ENCODE measurements around the gene RNF213. TPM values are rescaled to one million over a fixed set of nuclear protein-coding genes. Genes with fewer than 3 reads are reported as not detected.
A peak's percentile ranks its signal among the peaks of the same experiment; 100 is the strongest.

Gene RNF213
- total RNA-seq, 1 experiment from 2014 or later, result 71.4 TPM

GRCh38 chr17:80414803-80415625, 154.4 kb downstream of the RNF213 start, which contains the start of gene ENDOV:
ENDOV (plus strand) TSS chr17:80415167; CDS start chr17:80415195, 28 bp downstream.
- Histone ChIP-seq H3K4me1 (ENCODE audit: insufficient read depth, low read length) (peaks cover 14% of the 10 kb centered on the region), H3K4me2 (ENCODE audit: low read length) (peak within 1 kb of the TSS; percentile 97), H3K36me3 (ENCODE audit: low read depth, low read length) (peaks cover 3% of the 10 kb centered on the region; the same call in 1 of the 2 replicates), H4K20me1 (ENCODE audit: low read length) (no peaks in the 10 kb centered on the region), H3K9me3 (ENCODE audit: low read length) (no peaks in the 10 kb centered on the region), H3K27me3 (ENCODE audit: low read length) (no peaks in the 10 kb centered on the region), H3K9me2 (replicated peaks; ENCODE audit: low read length) (no peaks in the 10 kb centered on the region), H3K4me3 (ENCODE audit: low read length) (peak within 1 kb of the TSS; percentile 79), H3F3A (ENCODE audit: low read length, unreplicated experiment) (no peaks in the 10 kb centered on the region), H3K9ac (ENCODE audit: low read length) (peak within 1 kb of the TSS; percentile 94), H3K79me2 (ENCODE audit: low read length) (peaks cover 25% of the 10 kb centered on the region), H3K27ac (ENCODE audit: low read length) (peak within 1 kb of the TSS; percentile 83), H2AFZ (ENCODE audit: low read length) (peak within 1 kb of the TSS; percentile 87)
- TSS peak; percentile 64 for BruUV-seq (replicated peaks)
- CTCF ChIA-PET, result no interaction called here
- DNase-seq (peak; percentile 95), ATAC-seq (peak; percentile 87)
- TF ChIP-seq EZH2 (IDR thresholded peaks at IDR 0.05; ENCODE audit: low read length, unreplicated experiment), result no peak
- TF ChIP-seq EZH2phosphoT487 (IDR thresholded peaks at IDR 0.05; ENCODE audit: borderline replicate concordance, low read length), result no peak
- TF ChIP-seq CTCF (conservative IDR thresholded peaks at IDR 0.05; ENCODE audit: low read depth, low read length), result no peak
- POLR2A ChIA-PET (ENCODE audit: unreplicated experiment), result interaction anchor here (0.6 to 0.7 kb wide), 2 partner anchors 115 to 604 kb away, joined by 3 to 4 read pairs; no protein-coding TSS in a partner anchor
- intact Hi-C loops (cut with micrococcal nuclease), result no loop called here

- CTCF ChIA-PET, result no interaction called here
- intact Hi-C loops (cut with micrococcal nuclease), result no loop called here
- peaks cover 25% of the 10 kb centered on the region for H3K79me2 ChIP-seq (ENCODE audit: low read length)
- ATAC-seq (peak; percentile 14; the same call in 1 of the 2 replicates), DNase-seq (no peak)
- BruUV-seq (replicated peaks), result no TSS peak
- peak overlapping the region; percentile 94 for H3K9ac ChIP-seq (ENCODE audit: low read length)
- POLR2A ChIA-PET (ENCODE audit: unreplicated experiment), result interaction anchor here (0.6 to 0.7 kb wide), 3 partner anchors 114 to 476 kb away, joined by 3 to 4 read pairs (median 3); no protein-coding TSS in a partner anchor
- H3K4me1 ChIP-seq (ENCODE audit: insufficient read depth, low read length), result peaks cover 14% of the 10 kb centered on the region
- no peaks in the 10 kb centered on the region for H4K20me1 ChIP-seq (ENCODE audit: low read length)
- peak overlapping the region; percentile 83 for H3K27ac ChIP-seq (ENCODE audit: low read length)
- TF ChIP-seq EZH2phosphoT487 (IDR thresholded peaks at IDR 0.05; ENCODE audit: borderline replicate concordance, low read length) (no peak), EZH2 (IDR thresholded peaks at IDR 0.05; ENCODE audit: low read length, unreplicated experiment) (no peak), CTCF (conservative IDR thresholded peaks at IDR 0.05; ENCODE audit: low read depth, low read length) (no peak)
- H3K4me2 ChIP-seq (ENCODE audit: low read length), result peak overlapping the region; percentile 97
- no peaks in the 10 kb centered on the region for H3K27me3 ChIP-seq (ENCODE audit: low read length)
- H3F3A ChIP-seq (ENCODE audit: low read length, unreplicated experiment), result no peaks in the 10 kb centered on the region
- peak overlapping the region; percentile 79 for H3K4me3 ChIP-seq (ENCODE audit: low read length)
- no peaks in the 10 kb centered on the region for H3K9me3 ChIP-seq (ENCODE audit: low read length)
- peaks cover 4% of the 10 kb centered on the region; the same call in 1 of the 2 replicates for H3K36me3 ChIP-seq (ENCODE audit: low read depth, low read length)
- H2AFZ ChIP-seq (ENCODE audit: low read length), result peak overlapping the region; percentile 87
- H3K9me2 ChIP-seq (replicated peaks; ENCODE audit: low read length), result no peaks in the 10 kb centered on the region
Measured at GRCh38 chr17:80415626-80416137, 155.0 kb downstream of the RNF213 start.
